ENCODE data around the gene CHST12. TPM values are rescaled to one million over a fixed set of nuclear protein-coding genes. Genes with fewer than 3 reads are reported as not detected.
"Not testable (repeated sequence)": the region's sequence is repeated elsewhere in the genome, so short reads cannot be mapped to it uniquely, and the experiment has no call there.

The CHST12 gene
- total and polyA plus RNA-seq, 5 donors: 16.6 to 19.5 (median 19.3) TPM

DNA sequence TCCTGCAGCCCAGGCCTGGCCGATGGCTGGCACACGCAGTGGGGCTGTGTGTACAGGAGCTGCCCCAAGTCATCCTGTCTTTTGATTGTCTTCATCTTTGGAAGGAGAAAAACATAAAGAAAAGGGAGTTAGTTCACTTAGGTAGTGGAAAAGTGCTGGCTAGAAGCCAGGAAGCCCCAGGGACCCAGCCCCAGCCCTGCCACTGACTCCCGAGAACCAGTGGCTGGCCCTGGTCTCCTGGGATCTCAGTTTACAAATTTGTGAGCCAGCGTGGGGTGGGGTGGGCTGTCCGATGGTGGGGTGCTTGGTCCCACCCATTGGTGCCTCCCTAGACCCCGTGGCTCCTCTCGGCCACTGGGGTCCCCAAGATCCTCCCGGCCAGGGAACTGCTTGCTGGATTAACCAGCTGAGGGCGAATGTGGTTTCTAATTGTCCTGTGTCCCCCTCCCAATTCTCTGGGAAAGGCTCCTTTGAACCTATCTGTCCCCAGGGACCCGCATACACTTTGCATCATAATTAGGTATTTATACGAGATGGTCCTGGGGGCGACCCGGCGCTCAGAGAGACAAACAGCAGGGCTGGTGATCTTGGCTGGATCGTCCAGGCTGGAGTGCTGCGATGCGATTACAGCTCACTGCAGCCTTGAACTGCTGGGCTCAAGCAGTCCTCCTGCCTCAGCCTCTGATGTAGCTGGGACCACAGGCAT, 16.3 kb upstream of the CHST12 start:
- no peak for ATAC-seq
- no peak overlapping the region for H3K27ac ChIP-seq (ENCODE audit: low read length)
- no peaks in the 10 kb centered on the region for H3K27me3 ChIP-seq (ENCODE audit: control insufficient read depth, insufficient read depth)
- H3K9me3 ChIP-seq (ENCODE audit: control insufficient read depth, low read length): no peaks in the 10 kb centered on the region
- WGBS: 83% methylated on average over 17 of the region's 17 CpGs
- intact Hi-C loops (cut with DNase I): no loop called here
- no peaks in the 10 kb centered on the region for H3K4me1 ChIP-seq (ENCODE audit: control insufficient read depth, insufficient read depth, low read length)
- no peak overlapping the region for H3K4me3 ChIP-seq (ENCODE audit: low read length)
- no peak for DNase-seq

DNA sequence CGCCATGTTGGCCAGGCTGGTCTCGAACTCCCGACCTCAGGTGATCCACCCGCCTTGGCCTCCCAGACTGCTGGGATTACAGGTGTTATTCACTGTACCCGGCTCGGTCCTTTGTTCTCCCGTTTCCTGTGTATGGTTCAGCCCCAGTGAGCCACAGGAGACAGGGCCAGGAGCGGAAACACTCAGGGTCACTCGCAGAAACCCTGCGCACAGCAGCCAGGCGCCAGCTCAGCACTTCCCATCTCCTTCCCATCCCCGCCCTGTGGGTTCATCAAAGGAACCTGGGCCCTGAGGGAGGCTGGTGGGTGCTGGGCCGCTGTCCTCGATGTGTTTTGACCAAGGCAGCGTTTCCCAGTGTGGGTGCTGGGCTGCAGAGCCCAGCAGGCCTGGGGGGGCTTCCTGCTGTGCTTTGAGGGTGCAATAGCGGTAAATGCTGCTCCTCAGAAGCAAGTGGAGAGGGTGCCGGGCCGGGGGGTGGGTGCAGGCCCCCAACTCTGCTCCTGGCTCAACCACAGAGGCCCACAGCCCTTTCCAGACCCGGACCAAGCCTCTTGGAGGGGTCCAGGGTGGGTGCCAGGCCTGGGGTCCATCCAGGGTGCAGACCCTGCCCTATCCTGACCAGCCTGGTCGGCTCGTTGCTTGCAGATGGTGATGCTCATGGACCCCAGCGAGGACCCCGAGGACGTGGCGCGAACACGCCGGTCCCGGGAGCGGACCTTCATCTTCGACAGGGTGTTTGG, 15.3 kb upstream of the CHST12 start:
- no peaks in the 10 kb centered on the region for H3K9me3 ChIP-seq (ENCODE audit: control insufficient read depth, low read length)
- H3K27ac ChIP-seq (ENCODE audit: low read length): no peak overlapping the region
- ATAC-seq (peak; percentile 71 to 95), DNase-seq (peak; percentile 74 to 80 (median 79))
- H3K27me3 ChIP-seq (ENCODE audit: control insufficient read depth, insufficient read depth): no peaks in the 10 kb centered on the region
- intact Hi-C loops (cut with DNase I): no loop called here
- WGBS: 82% methylated on average over 31 of the region's 31 CpGs
- H3K4me3 ChIP-seq (ENCODE audit: low read length): no peak overlapping the region
- H3K4me1 ChIP-seq (ENCODE audit: control insufficient read depth, insufficient read depth, low read length): no peaks in the 10 kb centered on the region

DNA sequence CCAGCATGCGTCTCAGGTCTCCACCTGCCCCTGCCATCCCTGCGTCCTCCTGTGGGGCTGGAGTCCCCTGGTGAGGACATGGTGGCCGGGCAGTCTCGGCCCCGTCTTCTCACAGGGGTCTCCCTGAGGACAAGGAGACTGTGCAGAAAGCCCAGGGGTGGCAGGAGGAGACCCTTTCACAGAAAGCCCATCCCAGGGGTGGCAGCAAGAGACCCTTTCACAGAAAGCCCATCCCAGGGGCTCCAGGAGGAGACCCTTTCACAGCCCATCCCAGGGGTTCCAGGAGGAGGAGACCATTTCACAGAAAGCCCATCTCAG, 14.8 kb upstream of the CHST12 start:
- Histone ChIP-seq H3K27ac (ENCODE audit: low read length) (no peak overlapping the region), H3K4me3 (ENCODE audit: low read length) (no peak overlapping the region), H3K4me1 (ENCODE audit: control insufficient read depth, insufficient read depth, low read length) (no peaks in the 10 kb centered on the region), H3K27me3 (ENCODE audit: control insufficient read depth, insufficient read depth) (no peaks in the 10 kb centered on the region), H3K9me3 (ENCODE audit: control insufficient read depth, low read length) (no peaks in the 10 kb centered on the region)
- ATAC-seq (peak in 1 of 2 donors; percentile 7), DNase-seq (no peak)
- 93% methylated on average over 5 of the region's 5 CpGs for WGBS
- intact Hi-C loops (cut with DNase I): no loop called here

GRCh38 chr7:2390020-2390816, 13.2 kb upstream of the CHST12 start:
- H3K4me1 ChIP-seq (ENCODE audit: control insufficient read depth, insufficient read depth, low read length); H3K9me3 ChIP-seq (ENCODE audit: control insufficient read depth, low read length); intact Hi-C loops (cut with DNase I); H3K27ac ChIP-seq (ENCODE audit: low read length); H3K4me3 ChIP-seq (ENCODE audit: low read length); H3K27me3 ChIP-seq (ENCODE audit: control insufficient read depth, insufficient read depth): not testable (repeated sequence)
- 35% methylated on average over 16 of the region's 16 CpGs for WGBS
- DNase-seq (peak; percentile 47 to 74 (median 74)), ATAC-seq (peak; percentile 42 to 49)

DNA sequence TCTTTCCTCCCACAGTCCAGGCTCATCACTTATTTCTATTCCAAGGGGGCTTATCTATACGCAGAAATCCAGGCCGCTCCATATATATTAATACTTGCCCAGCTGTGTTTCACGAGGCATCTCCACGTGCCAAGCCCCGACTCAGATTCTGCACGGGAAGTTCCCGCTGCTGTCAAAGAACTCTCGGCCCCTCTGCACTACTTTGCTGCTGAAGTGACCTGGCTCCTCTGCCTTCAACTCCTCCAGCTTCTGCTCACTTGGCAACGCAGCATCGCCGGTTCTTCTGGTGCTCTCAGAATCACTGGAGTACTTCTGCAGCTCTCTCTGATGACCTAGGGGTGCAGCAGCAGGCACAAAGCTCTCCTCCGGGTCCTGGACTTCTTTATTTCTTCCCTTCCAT, 9.7 kb upstream of the CHST12 start:
- H3K27ac ChIP-seq (ENCODE audit: low read length): no peak overlapping the region
- WGBS: 34% methylated on average over 12 of the region's 12 CpGs

DNA sequence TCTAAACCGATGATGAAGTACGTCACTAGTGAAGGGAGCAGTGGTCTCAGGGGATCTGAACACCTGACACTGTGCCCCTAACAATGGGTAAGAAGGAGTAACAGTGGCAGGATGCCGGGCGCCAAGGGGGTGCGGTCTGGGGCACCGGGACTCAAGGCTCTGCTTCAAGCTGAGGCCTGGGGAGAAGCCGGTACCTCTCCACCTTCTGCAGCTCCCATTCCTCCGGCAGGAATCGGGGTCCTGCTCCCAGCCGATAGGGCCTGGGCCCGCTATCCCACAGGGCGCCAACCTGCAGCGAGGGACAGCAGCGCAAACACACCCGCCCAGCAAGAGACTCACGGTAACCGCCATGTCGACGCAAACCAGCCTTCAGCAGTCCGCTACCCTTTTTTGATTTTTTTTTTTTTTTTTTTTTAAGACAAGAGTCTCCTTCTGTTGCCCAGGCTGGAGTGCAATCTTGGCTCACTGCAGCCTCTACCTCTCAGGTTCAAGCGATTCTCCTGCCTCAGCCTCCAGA, 8.8 kb upstream of the CHST12 start:
- Histone ChIP-seq H3K4me1 (ENCODE audit: control insufficient read depth, insufficient read depth, low read length) (no peaks in the 10 kb centered on the region), H3K4me3 (ENCODE audit: low read length) (no peak overlapping the region), H3K27ac (ENCODE audit: low read length) (no peak overlapping the region), H3K27me3 (ENCODE audit: control insufficient read depth, insufficient read depth) (no peaks in the 10 kb centered on the region), H3K9me3 (ENCODE audit: control insufficient read depth, low read length) (no peaks in the 10 kb centered on the region)
- intact Hi-C loops (cut with DNase I): no loop called here
- WGBS: 93% methylated on average over 21 of the region's 21 CpGs
- no peak for ATAC-seq
- peak in 1 of 3 donors; percentile 26 for DNase-seq

More for the DNA sequence above, 9.7 kb upstream of the CHST12 start:
- no peak overlapping the region for H3K4me3 ChIP-seq (ENCODE audit: low read length)
- no peak for ATAC-seq
- peak in 1 of 3 donors; percentile 59 for DNase-seq
- no peaks in the 10 kb centered on the region for H3K4me1 ChIP-seq (ENCODE audit: control insufficient read depth, insufficient read depth, low read length)
- H3K9me3 ChIP-seq (ENCODE audit: control insufficient read depth, low read length): no peaks in the 10 kb centered on the region
- intact Hi-C loops (cut with DNase I): no loop called here
- H3K27me3 ChIP-seq (ENCODE audit: control insufficient read depth, insufficient read depth): no peaks in the 10 kb centered on the region

- Histone ChIP-seq H3K4me1 (ENCODE audit: control insufficient read depth, insufficient read depth, low read length) (peaks cover 3% of the 10 kb centered on the region), H3K4me3 (ENCODE audit: low read length) (no peak overlapping the region), H3K27ac (ENCODE audit: low read length) (no peak overlapping the region), H3K9me3 (ENCODE audit: control insufficient read depth, low read length) (no peaks in the 10 kb centered on the region), H3K27me3 (ENCODE audit: control insufficient read depth, insufficient read depth) (no peaks in the 10 kb centered on the region)
- WGBS: 90% methylated on average over 4 of the region's 4 CpGs
- ATAC-seq: no peak
- intact Hi-C loops (cut with DNase I): no loop called here
- DNase-seq: no peak
Measured at GRCh38 chr7:2398506-2398905, 4.9 kb upstream of the CHST12 start.

- peak; percentile 5 to 48 for ATAC-seq
- H3K4me1 ChIP-seq (ENCODE audit: control insufficient read depth, insufficient read depth, low read length): peaks cover 9% of the 10 kb centered on the region
- H3K27me3 ChIP-seq (ENCODE audit: control insufficient read depth, insufficient read depth): no peaks in the 10 kb centered on the region
- DNase-seq: peak; percentile 85 to 91 (median 89)
- no peaks in the 10 kb centered on the region for H3K9me3 ChIP-seq (ENCODE audit: control insufficient read depth, low read length)
- 15% methylated on average over 6 of the region's 6 CpGs for WGBS
- H3K4me3 ChIP-seq (ENCODE audit: low read length): no peak overlapping the region
- intact Hi-C loops (cut with DNase I): no loop called here
- peak overlapping the region; percentile 50 for H3K27ac ChIP-seq (ENCODE audit: low read length)
Measured at GRCh38 chr7:2399848-2400587, 3.4 kb upstream of the CHST12 start.

DNA sequence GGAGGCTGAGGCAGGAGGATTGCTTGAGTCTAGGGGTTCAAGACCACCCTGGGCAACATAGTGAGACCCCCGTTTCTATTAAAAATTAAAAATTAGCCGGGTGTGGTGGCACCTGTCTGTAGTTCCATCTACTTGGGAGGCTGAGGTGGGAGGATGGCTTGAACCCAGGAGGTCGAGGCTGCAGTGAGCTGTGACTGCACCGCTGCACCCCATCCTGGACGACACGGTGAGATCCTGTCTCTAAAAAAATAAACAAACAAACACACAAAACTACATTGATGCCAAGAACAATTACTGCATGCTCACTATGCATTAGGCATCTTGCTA, 761 bp upstream of the CHST12 start:
- no peak overlapping the region for H3K27ac ChIP-seq (ENCODE audit: low read length)
- intact Hi-C loops (cut with DNase I): no loop called here
- WGBS: 57% methylated on average over 6 of the region's 6 CpGs
- DNase-seq (peak in 1 of 3 donors; percentile 19), ATAC-seq (peak in 1 of 2 donors; percentile 1)
- H3K4me1 ChIP-seq (ENCODE audit: control insufficient read depth, insufficient read depth, low read length): peaks cover 12% of the 10 kb centered on the region
- H3K27me3 ChIP-seq (ENCODE audit: control insufficient read depth, insufficient read depth): no peaks in the 10 kb centered on the region
- H3K4me3 ChIP-seq (ENCODE audit: low read length): peak overlapping the region; percentile 50
- H3K9me3 ChIP-seq (ENCODE audit: control insufficient read depth, low read length): no peaks in the 10 kb centered on the region

DNA sequence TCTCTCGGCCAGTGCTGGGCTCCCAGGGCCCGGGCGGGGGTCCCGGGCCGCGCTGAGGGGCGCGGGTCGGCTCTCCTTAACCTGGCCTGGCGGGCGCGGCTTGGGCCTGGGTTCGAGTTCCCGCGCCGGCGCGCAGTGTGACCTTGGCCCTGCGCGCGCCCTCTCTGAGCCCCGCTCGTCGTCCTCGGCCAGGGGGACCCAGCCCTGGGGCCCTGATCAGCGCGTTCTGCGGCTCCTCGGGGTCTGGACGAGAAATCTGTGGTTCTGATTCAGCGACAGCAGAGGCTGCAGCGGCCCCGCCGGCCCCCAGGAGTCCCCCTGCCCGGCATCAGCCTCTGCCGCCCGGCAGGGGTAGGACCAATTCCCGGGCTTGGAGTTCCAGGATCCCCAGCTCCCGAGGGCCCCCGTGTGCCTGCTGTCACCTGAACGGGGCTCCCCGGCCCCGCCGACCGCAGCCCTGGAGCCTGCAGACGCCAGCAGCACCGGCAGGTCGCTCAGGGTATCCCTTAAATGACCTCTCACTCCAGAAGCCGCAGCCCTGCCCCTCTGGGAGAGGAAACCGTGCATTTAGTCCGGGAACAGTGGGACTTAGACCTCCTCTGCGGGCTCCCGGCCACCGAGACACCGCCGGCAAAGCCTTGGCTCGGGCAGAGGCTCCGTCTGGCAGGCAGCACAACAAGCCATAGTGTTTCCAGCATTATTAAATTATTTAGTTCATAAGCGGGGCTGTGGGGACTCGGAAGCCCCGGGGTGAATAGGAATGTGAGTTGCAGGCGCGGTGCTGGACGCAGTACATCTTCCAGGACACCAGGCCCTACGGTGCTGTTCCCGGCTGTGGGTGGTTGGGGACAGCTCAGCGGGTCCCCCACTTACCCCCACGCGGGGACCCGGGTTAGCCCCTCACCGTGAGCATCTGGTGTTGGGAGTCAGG, 572 bp downstream of the CHST12 start:
- under 1% methylated on average over 71 of the region's 71 CpGs for WGBS
- DNase-seq (peak; percentile 38 to 77 (median 68)), ATAC-seq (peak; percentile 33 to 40)
- intact Hi-C loops (cut with DNase I): no loop called here
- Histone ChIP-seq H3K4me1 (ENCODE audit: control insufficient read depth, insufficient read depth, low read length) (peaks cover 12% of the 10 kb centered on the region), H3K27ac (ENCODE audit: low read length) (peak overlapping the region; percentile 32), H3K4me3 (ENCODE audit: low read length) (peak overlapping the region; percentile 93), H3K27me3 (ENCODE audit: control insufficient read depth, insufficient read depth) (no peaks in the 10 kb centered on the region), H3K9me3 (ENCODE audit: control insufficient read depth, low read length) (no peaks in the 10 kb centered on the region)
